ENCODE data around the gene LRFN5. TPM values are rescaled to one million over a fixed set of nuclear protein-coding genes. Genes with fewer than 3 reads are reported as not detected.
A peak's percentile ranks its signal among the peaks of the same experiment; 100 is the strongest.

LRFN5 gene
- total and polyA plus RNA-seq, 2 donors, result 0.14 to 0.90 TPM

GRCh38 chr14:41925409-41925808 lies 318.7 kb downstream of the LRFN5 start:
- 35% methylated on average over 2 of the region's 2 CpGs for WGBS
- peak in 1 of 9 donors; percentile 0 for DNase-seq (ENCODE audit: low read depth in 6 of 9, low spot score in 9 of 9)
- H3K9me3 ChIP-seq (ENCODE audit: control insufficient read depth in 2 of 2, insufficient read depth in 1 of 2, low read length in 1 of 2), result no peaks in the 10 kb centered on the region

GRCh38 chr14:41950428-41951151 lies 343.9 kb downstream of the LRFN5 start:
- H3K4me3 ChIP-seq (ENCODE audit: low read length in 2 of 2), result no peak overlapping the region
- no peaks in the 10 kb centered on the region for H3K4me1 ChIP-seq (ENCODE audit: control insufficient read depth in 2 of 2, insufficient read depth in 2 of 2, low read length in 2 of 2)
- no peaks in the 10 kb centered on the region for H3K27me3 ChIP-seq (ENCODE audit: control insufficient read depth in 2 of 2, insufficient read depth in 1 of 2, low read length in 1 of 2)
- no peak for DNase-seq (ENCODE audit: low read depth in 6 of 9, low spot score in 9 of 9)
- no peaks in the 10 kb centered on the region for H3K9me3 ChIP-seq (ENCODE audit: control insufficient read depth in 2 of 2, insufficient read depth in 1 of 2, low read length in 1 of 2)
- 93% methylated on average over 7 of the region's 7 CpGs for WGBS
- no peaks in the 10 kb centered on the region for H3K36me3 ChIP-seq (ENCODE audit: control insufficient read depth in 2 of 2, insufficient read depth in 2 of 2, low read length in 1 of 2)
- no peak overlapping the region for H3K27ac ChIP-seq (ENCODE audit: low read depth in 1 of 2, low read length in 1 of 2)

More at GRCh38 chr14:41925409-41925808, 318.7 kb downstream of the LRFN5 start:
- Histone ChIP-seq H3K27me3 (ENCODE audit: control insufficient read depth in 2 of 2, insufficient read depth in 1 of 2, low read length in 1 of 2) (no peaks in the 10 kb centered on the region), H3K36me3 (ENCODE audit: control insufficient read depth in 2 of 2, insufficient read depth in 2 of 2, low read length in 1 of 2) (no peaks in the 10 kb centered on the region), H3K4me3 (ENCODE audit: low read length in 2 of 2) (no peak overlapping the region), H3K27ac (ENCODE audit: low read depth in 1 of 2, low read length in 1 of 2) (no peak overlapping the region), H3K4me1 (ENCODE audit: control insufficient read depth in 2 of 2, insufficient read depth in 2 of 2, low read length in 2 of 2) (no peaks in the 10 kb centered on the region)
